Left lobe of liver (tissue), 2 donors: ENCODE measurements around the gene DOCK7. TPM values are rescaled to one million over a fixed set of nuclear protein-coding genes. Genes with fewer than 3 reads are reported as not detected.

Experiments used
- ATAC-seq: fragments of 200-7000 bp; cut with Tn5 transposase; one replicate; pipeline ENCODE4 v1.9.1; 2020; ENCODE audit warnings: mild to moderate bottlenecking, moderate library complexity
- DNase-seq: peaks from one replicate; pipeline ENCODE4 v3.0.0-alpha.2; 2020; ENCODE audit warnings: low spot score
- total RNA-seq: library from RNA; stranded (reverse); gene quantifications from one replicate; pipeline ENCODE4 v1.2.1, GENCODE V29; 2021
- donor health status: DM: no; HTN: no; CAD: no; lungs with moderate emphysema.
- donor health status: DM: no; HTN: yes; CAD: no.

The DOCK7 gene
- total RNA-seq, 1 donor from 2014 or later = 13.1 TPM

GRCh38 chr1:62424411-62424810, 263.8 kb downstream of the DOCK7 start:
- ATAC-seq (no peak), DNase-seq (no peak)

- no peak for DNase-seq
- ATAC-seq = no peak
Measured at GRCh38 chr1:62423580-62424242, 264.5 kb downstream of the DOCK7 start.

GRCh38 chr1:62420214-62420613, 268.0 kb downstream of the DOCK7 start:
- ATAC-seq = no peak

GRCh38 chr1:62417351-62417999, 270.7 kb downstream of the DOCK7 start:
- ATAC-seq = no peak

More at GRCh38 chr1:62420214-62420613, 268.0 kb downstream of the DOCK7 start:
- no peak for DNase-seq

GRCh38 chr1:62415687-62416086, 272.5 kb downstream of the DOCK7 start:
- ATAC-seq = no peak
- DNase-seq = no peak

More at GRCh38 chr1:62417351-62417999, 270.7 kb downstream of the DOCK7 start:
- no peak for DNase-seq

- DNase-seq = no peak
- ATAC-seq = peak; percentile 96
Measured at GRCh38 chr1:62407398-62408009, 280.7 kb downstream of the DOCK7 start.

- DNase-seq (no peak), ATAC-seq (no peak)
Measured at GRCh38 chr1:62406576-62406975, 281.6 kb downstream of the DOCK7 start.

- DNase-seq = no peak
Measured at GRCh38 chr1:62405247-62405646, 282.9 kb downstream of the DOCK7 start.

More at GRCh38 chr1:62405247-62405646, 282.9 kb downstream of the DOCK7 start:
- ATAC-seq = no peak

Other genes starting within 250 kb of the DOCK7 start
- 220 TPM for gene ANGPTL3, start 90.9 kb downstream of the DOCK7 start, total RNA-seq
- gene ATG4C, start 95.7 kb upstream of the DOCK7 start, total RNA-seq = 5.3 TPM